ENCODE results near the gene ACER3.

ACER3 gene

GRCh38 chr11:77064648-77065217 is 204.0 kb downstream of the ACER3 start:
- DNase-seq, result no peak

- DNase-seq, result no peak
Measured at GRCh38 chr11:77065878-77066228, 205.1 kb downstream of the ACER3 start.

GRCh38 chr11:77066229-77067042 is 205.7 kb downstream of the ACER3 start, which contains the start of gene CAPN5:
Gene CAPN5, plus strand, starts transcription at chr11:77066971. Its CDS starts 17,916 bp downstream, at chr11:77084887.
- DNase-seq, result peak; percentile 97

- DNase-seq, result no peak
Measured at GRCh38 chr11:77067861-77068443, 207.2 kb downstream of the ACER3 start.

GRCh38 chr11:77068457-77069335 is 208.0 kb downstream of the ACER3 start:
- DNase-seq, result no peak

GRCh38 chr11:77069336-77069968 is 208.7 kb downstream of the ACER3 start:
- peak; percentile 10 for DNase-seq

- no peak for DNase-seq
Measured at GRCh38 chr11:77069969-77070582, 209.4 kb downstream of the ACER3 start.

- DNase-seq, result no peak
Measured at GRCh38 chr11:77071077-77071476, 210.4 kb downstream of the ACER3 start.

GRCh38 chr11:77071671-77072605 is 211.2 kb downstream of the ACER3 start:
- no peak for DNase-seq

- no peak for DNase-seq
Measured at GRCh38 chr11:77072851-77073327, 212.2 kb downstream of the ACER3 start.

- DNase-seq, result peak; percentile 48
Measured at GRCh38 chr11:77073328-77074001, 212.7 kb downstream of the ACER3 start.

- peak; percentile 23 for DNase-seq
Measured at GRCh38 chr11:77074205-77074604, 213.5 kb downstream of the ACER3 start.

- DNase-seq, result no peak
Measured at GRCh38 chr11:77074626-77075221, 214.0 kb downstream of the ACER3 start.

- DNase-seq, result peak; percentile 21
Measured at GRCh38 chr11:77075425-77075905, 214.7 kb downstream of the ACER3 start.
